ENCODE results near the gene ZNF503. TPM values are rescaled to one million over a fixed set of nuclear protein-coding genes. Genes with fewer than 3 reads are reported as not detected.

Gene ZNF503
- total and polyA plus RNA-seq, 2 of the 8 experiments (the other 6 are each of a cell fraction or from before 2014, with no cell fraction given), result 0.03 to 0.13 TPM

- TF ChIP-seq E2F6 (IDR thresholded peaks at IDR 0.05) (peak; percentile 29; the same call in 1 of the 2 replicates), CBX5 (IDR thresholded peaks at IDR 0.05; ENCODE audit: low read depth, low read length) (no peak), TAF1 (IDR thresholded peaks at IDR 0.05; ENCODE audit: low read depth, low read length) (no peak), POLR2AphosphoS5 (IDR thresholded peaks at IDR 0.05; ENCODE audit: low read depth, low read length) (no peak), SUZ12 (IDR thresholded peaks at IDR 0.05; ENCODE audit: low read length) (peak; percentile 66; the same call in 1 of the 2 replicates)
Measured at GRCh38 chr10:75403939-75404814, 2.6 kb upstream of the ZNF503 start (continued).
